NCI-H1105 treated with DMSO at 0.1 percent for 48 hours (cell line): ENCODE results near the gene THEM5.

Experiments used
- DNase-seq: peaks from one replicate; lab custom pipeline; 2025; lab: John Stamatoyannopoulos, UW

The THEM5 gene

DNA sequence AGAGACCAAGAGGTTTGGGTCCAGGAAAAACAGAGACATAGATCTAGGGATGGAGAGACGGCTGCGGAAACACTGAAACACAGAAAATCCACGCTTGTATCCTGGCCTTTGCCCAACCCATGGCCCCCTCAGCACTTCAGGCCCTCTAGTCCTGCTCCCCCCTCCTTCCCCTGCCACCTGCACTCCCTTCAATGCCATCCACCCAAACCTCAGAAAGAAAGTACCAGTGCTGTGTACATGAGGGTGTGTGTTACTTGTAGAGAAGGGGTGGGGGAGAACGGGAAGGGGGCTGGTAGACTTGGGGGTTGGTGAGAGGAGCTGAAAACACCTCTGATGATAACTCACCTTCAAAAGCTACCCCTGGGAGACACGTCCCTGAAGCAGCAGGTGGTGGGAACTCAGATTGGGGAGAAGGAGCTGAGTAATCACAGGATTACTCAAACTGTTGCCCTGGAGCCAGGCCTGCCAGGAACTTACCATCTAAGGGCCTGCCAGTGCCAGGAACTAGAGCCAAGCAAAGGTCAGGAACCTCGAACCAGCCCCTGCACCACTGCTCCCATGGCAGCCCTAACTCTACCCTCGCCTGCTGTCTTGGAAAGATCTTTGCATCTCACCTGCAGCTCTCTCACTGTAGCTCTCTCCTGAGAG is 33.4 kb downstream of the THEM5 start:
- DNase-seq: no peak

DNA sequence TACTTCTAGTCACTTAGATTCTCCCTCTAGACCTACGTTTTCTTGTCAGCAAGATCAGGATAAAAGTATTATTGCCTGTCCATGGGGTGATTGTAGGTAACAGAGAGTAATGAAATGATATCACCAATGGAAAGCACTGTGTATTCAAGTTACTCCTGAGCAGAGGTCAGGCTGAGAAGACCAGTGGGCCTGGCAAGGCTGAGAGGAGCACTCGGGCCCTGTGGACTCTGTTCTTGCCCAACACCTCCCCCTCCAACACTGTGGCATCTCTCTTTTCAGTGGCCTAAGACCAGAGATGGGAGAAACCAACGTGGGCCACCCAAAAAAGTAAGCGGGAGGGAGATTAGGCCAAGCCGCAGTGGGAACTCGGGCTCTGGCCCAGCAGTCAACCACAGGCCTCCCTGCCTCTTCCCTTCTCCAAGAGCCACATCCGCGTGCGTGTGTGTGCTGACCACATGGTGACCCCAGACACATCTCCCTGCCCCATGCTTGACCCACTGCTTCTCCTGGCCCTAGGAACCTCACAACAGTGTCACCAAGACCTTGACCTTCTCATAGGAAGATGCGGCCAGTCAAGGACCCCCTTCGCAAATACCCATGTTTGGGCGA is 34.2 kb downstream of the THEM5 start:
- no peak for DNase-seq

DNA sequence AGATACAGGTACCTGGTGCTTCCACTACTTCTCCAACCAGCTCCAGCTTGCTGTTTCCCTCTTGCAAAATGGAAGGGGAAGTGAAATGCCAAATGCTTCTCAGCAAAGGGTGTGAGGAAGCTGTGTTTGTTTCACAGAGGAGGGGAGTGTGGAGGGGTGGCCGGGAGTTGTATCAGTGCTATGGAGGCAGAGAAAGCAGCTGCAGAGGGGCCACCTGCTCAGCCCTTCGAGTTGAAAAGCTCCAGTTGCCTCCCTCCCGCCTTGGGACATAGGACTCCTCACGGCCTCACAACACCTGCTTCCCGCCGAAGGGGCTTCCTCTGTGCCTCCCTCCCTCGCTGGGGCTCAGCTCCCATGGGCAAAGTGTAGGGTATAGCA is 36.2 kb downstream of the THEM5 start:
- DNase-seq: no peak

DNA sequence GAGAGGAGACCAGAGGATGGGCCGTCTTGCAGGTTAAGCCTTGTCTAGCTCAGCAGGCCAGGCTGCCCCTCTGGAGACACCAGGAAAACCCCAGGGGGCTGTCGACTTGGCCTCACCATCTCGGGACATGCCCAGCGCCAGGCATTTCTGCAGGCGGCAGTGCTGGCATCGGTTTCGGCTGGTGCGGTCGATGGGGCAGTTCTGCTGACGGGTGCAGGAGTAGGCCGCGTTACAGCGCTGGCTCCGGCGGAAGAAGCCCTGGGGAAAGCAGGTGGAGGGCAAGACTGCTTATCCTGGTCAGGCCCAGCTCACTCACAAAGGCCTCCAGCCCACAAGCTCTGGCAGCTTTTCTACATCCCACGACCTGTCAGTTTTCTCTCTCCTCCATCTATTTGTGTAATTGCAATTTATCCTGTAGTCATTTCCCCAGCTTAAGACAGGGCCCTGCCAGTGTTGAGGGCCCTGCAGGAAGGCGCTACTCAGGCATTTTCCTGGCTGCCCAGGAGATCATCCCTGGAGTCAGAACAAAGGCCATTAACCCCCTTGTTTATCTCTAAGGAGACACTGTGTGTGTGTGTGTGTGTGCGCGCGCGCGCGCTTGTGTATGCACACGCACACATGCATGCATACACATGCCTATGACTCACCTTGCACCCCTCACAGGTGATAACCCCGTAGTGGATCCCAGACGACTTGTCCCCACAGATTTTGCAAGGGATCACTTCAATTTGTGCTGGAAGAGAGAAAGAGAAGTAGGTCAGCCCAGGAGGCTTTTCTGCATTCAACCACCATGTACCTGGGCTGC is 36.8 kb downstream of the THEM5 start:
- DNase-seq: no peak

DNA sequence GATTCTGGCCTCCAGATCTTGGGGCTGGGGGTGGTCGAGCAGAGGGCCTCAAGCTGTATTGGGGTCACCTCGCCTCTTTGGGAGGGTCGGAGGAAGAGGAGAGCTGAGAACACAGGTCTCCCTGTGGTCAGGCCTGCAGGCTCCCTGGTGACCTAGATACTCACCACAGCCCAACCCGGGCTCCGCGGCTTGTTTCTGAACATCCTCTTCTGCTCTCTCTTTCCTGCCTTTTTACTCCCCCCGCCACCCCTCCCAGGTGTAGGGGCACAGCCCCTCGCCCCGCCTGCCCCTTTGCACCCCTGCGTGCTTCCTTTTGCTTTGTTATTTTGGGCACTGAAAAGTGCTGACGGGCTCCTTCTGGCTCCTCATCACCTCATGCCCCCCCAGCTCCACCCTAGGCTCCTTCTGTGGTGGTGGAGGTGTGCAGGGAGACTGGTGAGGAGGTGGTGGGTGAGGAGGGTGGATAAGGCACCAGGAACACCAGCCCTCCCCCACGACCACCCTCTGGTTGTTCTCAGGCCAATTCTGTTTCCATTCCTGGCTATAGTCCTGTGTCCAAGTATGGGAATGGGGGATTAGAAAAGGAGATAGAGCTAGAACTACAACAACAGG is 37.7 kb downstream of the THEM5 start:
- DNase-seq: no peak

DNA sequence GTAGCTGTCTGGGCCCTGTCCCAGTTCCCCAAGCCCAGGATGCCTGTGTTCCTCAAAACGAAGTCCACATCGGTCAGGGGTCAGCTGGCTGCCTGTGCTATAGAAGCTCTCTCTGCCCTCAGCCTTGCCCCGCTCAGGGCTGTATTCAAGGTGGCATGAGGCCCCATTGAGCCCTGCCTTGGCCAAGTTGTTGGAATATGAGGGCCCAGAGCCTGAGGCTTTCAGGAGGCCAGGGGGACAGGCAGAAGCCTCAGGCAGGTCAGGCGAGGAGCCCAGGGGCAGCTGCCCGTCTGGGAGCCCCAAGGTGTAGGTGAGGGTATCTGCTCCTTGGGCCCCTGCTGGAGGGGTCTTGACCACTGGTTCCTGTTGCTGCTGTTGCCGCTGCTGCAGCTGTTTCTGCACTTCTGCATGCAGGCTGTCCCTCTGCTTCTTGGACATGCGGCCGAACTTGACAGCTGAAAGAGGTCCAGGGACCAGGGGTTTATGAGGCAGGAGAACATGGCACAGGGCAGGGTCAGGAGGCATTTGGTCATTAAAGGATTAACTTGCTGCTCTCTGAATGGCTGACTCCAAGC is 38.5 kb downstream of the THEM5 start:
- DNase-seq: no peak

DNA sequence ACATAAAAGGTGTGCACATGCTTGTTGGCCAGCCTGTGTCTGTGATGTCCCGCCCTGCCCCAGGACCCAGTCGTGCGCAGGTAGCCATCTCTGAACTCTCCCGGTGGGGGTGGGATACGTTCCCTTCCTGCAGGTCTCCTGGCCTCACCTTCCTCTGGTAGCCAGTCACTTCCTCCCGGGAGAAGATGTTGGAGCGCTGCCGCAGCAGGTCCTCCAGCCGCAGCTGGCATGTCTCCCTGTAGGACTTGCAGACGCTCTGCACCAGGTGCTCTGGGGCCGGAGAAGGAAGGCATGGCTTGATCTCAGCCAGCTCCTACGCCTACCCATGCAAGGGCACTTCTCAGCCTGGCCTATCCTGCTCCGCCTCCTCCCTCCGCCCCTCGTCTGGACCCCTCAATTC is 39.1 kb downstream of the THEM5 start:
- DNase-seq: no peak

DNA sequence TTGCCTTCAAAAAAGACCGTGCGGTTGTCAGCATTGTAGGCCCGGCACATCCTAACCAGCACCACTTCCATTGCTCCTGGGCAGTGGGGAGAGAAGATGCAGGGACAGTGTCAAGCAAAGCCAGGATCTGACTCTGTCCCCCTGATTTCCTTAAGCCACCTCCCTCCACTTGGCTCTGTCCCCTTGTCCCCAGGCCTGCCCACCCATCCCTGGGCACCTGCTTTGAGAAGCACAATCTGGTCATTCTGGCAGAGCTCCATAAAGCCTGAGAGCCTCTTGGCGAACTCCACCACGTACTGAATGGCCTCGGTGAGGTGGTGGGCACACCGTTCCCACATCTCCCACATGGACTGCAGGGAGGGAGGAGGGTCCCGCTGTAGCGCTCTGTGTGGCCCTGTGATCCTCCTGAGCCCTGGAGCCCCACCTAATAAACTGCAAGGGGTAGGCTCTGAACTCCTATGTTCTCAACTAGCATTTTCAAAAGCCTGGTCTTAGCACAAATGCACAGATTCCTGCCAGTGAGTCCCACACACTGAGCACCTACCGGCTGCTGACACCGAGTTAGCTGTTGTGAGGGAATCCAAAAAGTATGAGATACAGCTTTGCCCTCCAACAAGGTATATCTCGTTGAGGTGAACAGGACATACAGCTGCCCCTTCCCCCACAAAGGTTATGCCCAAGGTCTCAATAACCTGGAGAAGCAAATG is 40.1 kb downstream of the THEM5 start:
- no peak for DNase-seq

DNA sequence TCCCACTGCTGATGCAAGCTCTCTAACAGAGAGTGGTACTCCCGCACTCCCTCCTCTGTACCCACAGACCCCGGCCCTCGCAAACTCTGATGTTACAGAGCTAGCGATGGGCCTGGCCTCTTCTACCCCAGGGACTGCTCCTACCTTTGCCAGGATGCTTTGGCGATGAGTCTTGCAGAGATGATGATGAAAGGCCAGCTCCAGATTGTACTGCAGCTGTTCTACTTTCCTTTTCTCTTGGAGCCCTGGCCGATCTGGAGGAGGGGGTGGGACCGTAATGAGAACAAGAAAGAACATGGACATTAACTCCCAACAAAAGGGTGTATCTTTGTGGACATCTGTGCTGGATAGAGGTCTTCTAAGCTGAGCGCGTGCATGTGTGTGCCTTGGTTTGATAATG is 42.3 kb downstream of the THEM5 start:
- no peak for DNase-seq

DNA sequence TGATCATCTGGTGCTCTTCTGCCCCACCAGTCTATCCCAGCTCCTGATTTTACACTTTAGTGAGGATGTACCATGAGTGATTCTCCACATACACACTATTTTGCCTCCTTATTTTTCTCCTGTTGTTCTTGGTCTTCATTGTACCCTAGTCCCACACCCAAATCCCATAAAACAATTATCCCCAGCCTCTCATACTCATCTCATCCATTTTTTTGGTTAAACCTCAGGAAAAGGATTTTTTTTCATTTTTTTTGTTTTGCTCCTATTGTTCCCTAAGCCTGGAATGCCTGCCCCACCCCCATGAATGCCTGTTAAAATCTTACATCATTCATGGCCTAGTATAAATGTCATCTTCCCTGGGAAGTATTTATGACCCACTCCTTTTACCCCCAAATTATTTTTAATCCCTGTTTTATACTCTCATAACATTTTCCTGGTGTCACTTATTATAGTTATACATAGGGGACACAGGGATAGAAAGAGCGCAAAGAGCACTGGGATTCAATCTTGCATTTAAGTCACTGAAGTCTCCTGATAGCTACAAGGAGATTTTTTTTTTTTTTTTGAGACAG is 43.4 kb downstream of the THEM5 start:
- DNase-seq: no peak

DNA sequence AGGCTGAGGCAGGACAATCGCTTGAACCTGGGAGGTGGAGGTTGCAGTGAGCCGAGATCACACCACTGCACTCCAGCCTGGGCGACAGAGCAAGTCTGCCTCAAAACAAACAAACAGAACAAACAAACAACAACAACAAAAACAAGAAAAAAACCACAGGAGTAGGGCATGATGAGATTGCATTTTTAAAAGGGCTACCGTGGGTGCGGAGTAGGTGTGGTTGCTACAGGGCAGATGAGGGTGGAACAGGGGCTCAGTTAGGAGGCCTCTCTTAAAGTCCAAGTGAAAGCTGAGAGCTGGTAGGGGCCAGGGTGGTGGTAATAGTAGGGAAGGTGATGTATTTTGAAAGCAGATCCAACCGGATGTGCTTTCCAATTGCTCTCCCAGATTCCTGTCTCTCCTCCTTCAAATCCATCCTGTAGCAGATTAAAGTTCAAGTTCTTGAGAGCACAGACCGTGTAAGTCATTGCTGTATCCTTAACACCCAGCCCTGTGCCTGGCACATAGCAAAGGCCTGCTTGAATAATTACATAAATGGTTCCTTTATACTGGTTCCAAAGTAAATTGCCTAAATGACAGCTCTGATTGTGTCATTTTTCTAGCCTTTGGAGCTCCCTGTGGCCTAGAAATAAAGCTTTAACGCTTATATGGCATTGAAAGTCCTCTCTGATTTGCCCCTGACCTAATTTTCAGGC is 44.1 kb downstream of the THEM5 start:
- no peak for DNase-seq

DNA sequence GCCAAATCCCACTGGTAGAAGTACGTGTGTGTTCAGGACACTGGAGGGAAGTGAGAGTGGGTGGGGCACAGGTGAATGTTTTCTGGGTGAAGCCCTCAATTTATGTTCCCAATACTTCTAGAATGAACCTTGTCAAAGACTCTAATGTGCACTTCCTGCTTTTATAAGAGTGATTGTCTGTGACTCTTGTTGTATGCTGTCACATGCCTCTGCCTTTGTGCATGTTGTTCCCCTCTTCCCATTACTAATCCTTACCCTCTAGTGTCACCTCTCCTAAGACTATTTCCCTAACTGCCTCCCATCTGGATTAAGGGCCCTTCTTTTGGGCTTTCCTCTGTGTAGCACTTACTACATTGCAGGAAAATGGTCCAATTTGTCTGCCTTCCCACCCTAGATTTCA is 45.7 kb downstream of the THEM5 start:
- DNase-seq: no peak

DNA sequence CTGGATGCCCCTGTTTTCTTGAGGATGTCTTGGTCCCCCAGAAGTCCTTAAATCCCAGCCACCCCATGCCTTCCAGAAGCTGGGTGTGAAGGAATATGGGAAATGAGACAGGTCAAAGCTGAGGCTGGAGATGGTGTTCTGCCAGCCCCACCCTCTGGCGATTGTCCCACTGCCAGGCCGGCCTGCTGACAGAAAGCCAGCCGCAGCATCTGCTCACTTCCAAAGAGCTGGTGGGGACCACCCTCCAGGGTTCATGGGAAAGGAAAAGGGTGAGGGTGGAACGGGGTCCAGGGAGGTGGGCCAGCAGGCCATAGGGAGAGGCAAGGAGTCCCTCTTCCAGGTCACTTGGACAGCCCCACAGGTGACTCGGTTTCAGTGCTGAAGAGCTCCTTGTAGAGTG is 46.4 kb downstream of the THEM5 start:
- no peak for DNase-seq

DNA sequence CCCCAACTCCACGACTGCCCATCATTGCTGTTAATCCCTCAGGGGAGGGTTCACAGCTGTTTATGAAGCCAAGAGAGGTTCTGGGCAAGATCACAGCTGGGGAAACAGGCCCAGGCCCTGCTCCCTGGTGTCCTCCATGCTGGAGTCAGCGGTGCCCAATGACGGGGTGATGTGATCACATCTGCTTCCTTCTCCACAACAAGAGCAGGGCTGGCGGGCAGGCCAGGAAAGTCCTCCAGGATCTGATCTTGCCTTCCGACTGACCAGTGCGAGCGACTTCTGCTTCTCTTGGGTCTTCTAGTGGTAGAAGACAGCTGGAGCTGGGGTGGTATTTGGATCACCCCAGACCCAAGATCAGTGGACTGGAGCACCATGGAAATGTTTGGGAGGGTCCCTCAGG is 47.3 kb downstream of the THEM5 start:
- no peak for DNase-seq

DNA sequence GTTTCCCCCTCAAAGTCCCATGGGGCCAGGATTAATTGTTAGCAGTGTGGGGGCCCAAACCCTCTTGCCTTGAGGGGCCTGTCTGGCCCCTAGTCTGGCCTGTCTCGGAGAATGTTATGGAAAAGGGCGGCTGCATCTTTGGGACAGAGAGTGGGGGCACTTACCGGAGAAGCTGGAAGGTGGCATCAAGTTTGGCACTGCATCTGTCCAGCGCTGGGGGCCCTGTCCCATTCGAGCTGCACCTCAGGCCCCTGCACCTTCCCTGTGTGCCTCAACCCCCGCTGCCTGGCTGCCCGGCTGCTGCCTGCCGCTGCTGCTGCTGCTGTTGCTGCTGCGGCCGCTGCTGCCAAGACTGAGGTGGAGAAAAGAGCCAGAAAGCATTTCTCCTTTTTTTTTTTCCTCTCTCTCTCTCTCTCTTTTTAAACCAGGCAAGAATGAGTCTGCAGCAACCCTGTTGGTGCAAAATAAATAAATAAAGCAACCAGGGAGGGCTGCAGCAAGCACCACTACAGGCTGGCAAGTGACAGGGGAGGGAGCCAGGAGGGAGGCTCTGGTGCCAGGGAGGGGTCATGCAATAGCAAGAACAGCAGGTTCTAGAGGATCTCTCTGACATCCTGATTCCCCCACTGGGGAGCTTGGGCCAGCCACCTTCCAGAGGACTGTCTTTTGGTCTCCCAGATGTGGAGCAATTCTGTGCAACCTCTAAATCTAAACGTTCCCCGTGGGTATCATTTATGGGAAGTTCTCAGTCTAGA is 48.3 kb downstream of the THEM5 start, which contains the start of gene LINGO4:
LINGO4 (minus strand) TSS at position 354 of the 755 bp plus-strand sequence. CDS start 2,715 bp downstream, outside the sequence.
- DNase-seq: no peak

DNA sequence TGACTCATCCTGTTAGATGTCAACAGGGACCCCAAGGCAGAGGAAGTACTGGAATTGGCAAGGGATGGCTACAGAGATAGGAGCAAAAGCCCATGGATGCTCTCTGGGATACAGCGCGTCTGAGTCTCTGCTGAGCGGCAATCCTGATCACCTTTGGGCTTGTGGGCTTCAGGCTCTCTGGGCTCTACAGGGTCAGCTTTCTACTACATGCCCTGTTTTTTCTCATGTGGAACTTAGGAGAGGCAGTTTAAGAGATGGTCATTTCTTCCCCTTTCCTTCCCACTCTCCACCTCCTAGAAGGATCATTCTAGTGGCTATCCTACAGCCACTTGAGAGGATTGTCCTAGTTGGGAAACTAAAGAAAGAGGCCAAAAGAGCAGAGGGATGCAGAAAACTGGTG is 49.6 kb downstream of the THEM5 start:
- DNase-seq: no peak

DNA sequence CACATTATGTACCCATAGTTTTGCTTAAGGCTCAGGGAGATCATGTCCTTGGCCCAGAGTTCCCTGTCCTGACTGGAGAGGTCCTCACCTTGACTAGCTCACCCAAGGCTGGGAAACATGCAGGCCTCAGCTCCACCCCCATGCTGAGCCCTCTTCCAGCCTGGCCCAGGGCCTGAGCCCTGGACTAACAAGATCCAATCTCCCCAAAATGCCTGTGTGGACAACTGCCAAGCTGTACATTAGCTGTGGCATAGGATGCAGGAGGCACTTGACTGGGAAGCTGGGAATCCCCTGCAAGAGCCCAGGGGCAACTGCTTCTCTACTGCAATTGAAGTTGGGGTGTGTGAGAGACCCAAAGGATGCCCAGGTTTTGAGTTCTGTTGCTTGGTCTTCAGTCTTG is 50.3 kb downstream of the THEM5 start:
- DNase-seq: no peak

DNA sequence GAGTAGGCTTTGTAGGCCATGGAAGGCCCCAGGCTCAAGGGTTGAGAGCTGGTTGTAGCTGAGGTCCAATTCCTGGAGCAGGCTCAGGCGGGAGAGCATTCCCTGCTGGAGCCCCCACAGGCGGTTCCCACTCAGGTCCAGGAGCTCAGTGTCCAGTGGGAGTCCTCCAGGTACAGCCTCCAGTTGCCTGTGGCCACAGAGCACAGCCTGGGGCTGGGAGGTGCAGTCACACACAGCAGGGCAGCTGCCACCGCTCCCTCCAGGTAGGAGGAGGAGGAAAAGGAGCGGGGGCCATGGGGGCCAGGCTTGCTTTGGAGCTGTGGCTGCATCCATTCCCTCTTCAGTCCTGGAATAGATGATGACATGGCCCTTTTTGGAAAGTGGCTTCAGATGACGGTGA is 51.1 kb downstream of the THEM5 start:
- no peak for DNase-seq

DNA sequence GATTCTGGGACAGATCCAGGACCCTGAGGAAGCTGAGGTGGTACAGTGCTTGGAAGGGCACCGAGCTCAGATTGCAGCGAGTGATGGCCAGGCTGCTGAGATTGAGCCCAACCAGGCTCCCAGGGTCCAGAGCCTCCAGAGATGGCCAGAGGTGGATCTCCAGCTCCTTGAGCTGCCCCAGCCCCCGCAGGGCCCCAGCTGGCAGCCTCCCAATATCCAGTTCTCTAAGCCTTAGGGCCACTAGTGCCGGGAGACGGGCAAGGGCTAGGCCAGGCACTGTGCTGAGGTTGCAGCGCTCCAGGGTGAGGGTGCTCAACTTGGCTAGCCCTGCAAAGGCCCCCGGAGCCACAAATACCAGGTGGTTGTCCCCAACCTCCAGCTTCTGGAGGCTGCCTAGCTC is 51.7 kb downstream of the THEM5 start:
- no peak for DNase-seq

DNA sequence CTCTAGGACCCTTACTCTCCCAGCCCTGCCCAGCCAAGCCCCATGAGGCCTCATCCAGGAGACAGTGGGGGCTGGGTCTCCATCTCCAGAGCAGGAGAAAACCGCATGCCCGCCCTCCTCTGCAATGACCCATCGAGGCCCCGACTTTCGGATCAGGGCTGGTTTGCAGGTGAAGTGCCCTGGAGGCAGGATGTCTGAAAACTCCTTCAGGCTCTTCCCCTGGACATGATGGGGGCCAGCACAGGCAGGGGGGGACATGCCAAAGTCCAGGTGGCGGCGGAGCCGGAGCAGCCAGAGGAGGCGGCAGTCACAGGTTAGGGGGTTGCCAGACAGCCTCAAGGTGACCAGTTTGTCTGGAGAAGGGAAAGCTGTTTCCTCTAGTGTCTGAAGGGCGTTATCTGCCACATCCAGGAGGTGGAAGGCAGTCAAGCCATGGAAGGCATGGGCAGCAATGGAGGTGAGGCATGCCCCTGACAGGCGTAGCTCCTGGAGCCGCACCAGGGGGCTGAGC is 52.1 kb downstream of the THEM5 start:
- DNase-seq: no peak
